Left renal pelvis (tissue), 4 donors: ENCODE measurements around the gene CDK11B. TPM values are rescaled to one million over a fixed set of nuclear protein-coding genes. Genes with fewer than 3 reads are reported as not detected.

ENCODE experiments used
- DNase-seq, 4 donors: peaks; one replicate each; pipeline ENCODE4 v3.0.0-alpha.2; 2013; ENCODE audit warnings: low read depth in 4 of 4, low spot score in 3 of 4
- polyA plus RNA-seq, 4 donors: library from polyadenylated mRNA; unstranded; fragments of 120-200 nt; gene quantifications; one replicate each; pipeline ENCODE4 v1.2.1, GENCODE V29; 2013; ENCODE audit not compliant: insufficient read length in 4 of 4

The CDK11B gene
- polyA plus RNA-seq, 4 donors = 30.1 to 43.8 (median 39.9) TPM

GRCh38 chr1:1628754-1629429 is 29.9 kb downstream of the CDK11B start:
- no peak for DNase-seq

- no peak for DNase-seq
Measured at GRCh38 chr1:1627829-1628753, 30.7 kb downstream of the CDK11B start.

GRCh38 chr1:1627261-1627828 is 31.5 kb downstream of the CDK11B start:
- DNase-seq = no peak

- no peak for DNase-seq
Measured at GRCh38 chr1:1626207-1627141, 32.3 kb downstream of the CDK11B start.

GRCh38 chr1:1625824-1626206 is 33.0 kb downstream of the CDK11B start:
- no peak for DNase-seq

GRCh38 chr1:1625404-1625775 is 33.4 kb downstream of the CDK11B start:
- DNase-seq = no peak

- no peak for DNase-seq
Measured at GRCh38 chr1:1624443-1625403, 34.1 kb downstream of the CDK11B start.

- DNase-seq = no peak
Measured at GRCh38 chr1:1623631-1624442, 35.0 kb downstream of the CDK11B start.

GRCh38 chr1:1623181-1623630 is 35.6 kb downstream of the CDK11B start:
- DNase-seq = no peak

- DNase-seq = no peak
Measured at GRCh38 chr1:1622788-1623094, 36.1 kb downstream of the CDK11B start.

- no peak for DNase-seq
Measured at GRCh38 chr1:1622010-1622787, 36.6 kb downstream of the CDK11B start.

GRCh38 chr1:1621173-1622009 is 37.4 kb downstream of the CDK11B start:
- DNase-seq = no peak

GRCh38 chr1:1620433-1621139 is 38.2 kb downstream of the CDK11B start:
- DNase-seq = no peak

- DNase-seq = no peak
Measured at GRCh38 chr1:1619917-1620361, 38.9 kb downstream of the CDK11B start.

- DNase-seq = no peak
Measured at GRCh38 chr1:1618396-1619068, 40.3 kb downstream of the CDK11B start.

- DNase-seq = no peak
Measured at GRCh38 chr1:1617925-1618324, 40.9 kb downstream of the CDK11B start.
